Fibroblast of lung (primary cell): Measurements from ENCODE around the gene ASTN2. TPM values are rescaled to one million over a fixed set of nuclear protein-coding genes. Genes with fewer than 3 reads are reported as not detected.
A peak's percentile ranks its signal among the peaks of the same experiment; 100 is the strongest.

Experiments
- DNase-seq, 2 donors: peaks; one replicate each; pipeline versions ENCODE4 v3.0.0 to v3.0.0-alpha.2; 2010; ENCODE audit warnings: low read depth in 2 of 2
- H2AFZ ChIP-seq: 2 replicates; pipeline ENCODE4 v1.5.1; 2012; ENCODE audit warnings: low read length, control low read depth, inconsistent platforms
- H3K27ac ChIP-seq: 2 replicates; pipeline ENCODE4 v1.5.1; 2011; ENCODE audit warnings: low read length, control low read depth; ENCODE audit not compliant: insufficient read depth
- H3K27me3 ChIP-seq: 2 replicates; pipeline ENCODE4 v1.5.1; 2011; ENCODE audit warnings: mild to moderate bottlenecking, low read length; ENCODE audit not compliant: control insufficient read depth, insufficient read depth
- H3K36me3 ChIP-seq: 2 replicates; pipeline ENCODE4 v1.5.1; 2011; ENCODE audit warnings: low read length; ENCODE audit not compliant: control insufficient read depth, insufficient read depth
- H3K4me1 ChIP-seq: 2 replicates; pipeline ENCODE4 v1.5.1; 2011; ENCODE audit warnings: low read length; ENCODE audit not compliant: control insufficient read depth, insufficient read depth; ENCODE audit errors: extremely low read depth
- H3K4me2 ChIP-seq: 2 replicates; pipeline ENCODE4 v1.5.1; 2011; ENCODE audit warnings: low read length, control low read depth; ENCODE audit not compliant: insufficient read depth; ENCODE audit errors: extremely low read depth
- H3K4me3 ChIP-seq, 4 experiments: fragments of 200-600 bp in 1 of 4; sonication (generic) in 1 of 4; replicated peaks in 1 of 4; 2 replicates each; pipeline ENCODE4 v1.5.1; 2011 to 2016; ENCODE audit warnings: low read length in 4 of 4, low read depth in 3 of 4, mild to moderate bottlenecking in 3 of 4, control low read depth in 2 of 4, inconsistent platforms in 1 of 4, mixed read lengths in 1 of 4; ENCODE audit not compliant: insufficient read depth in 1 of 4; ENCODE audit errors: control extremely low read depth in 1 of 4
- H3K79me2 ChIP-seq: 2 replicates; pipeline ENCODE4 v1.5.1; 2012; ENCODE audit warnings: mild to moderate bottlenecking, low read length, inconsistent platforms; ENCODE audit not compliant: control insufficient read depth, insufficient read depth
- H3K9ac ChIP-seq: 2 replicates; pipeline ENCODE4 v1.5.1; 2011; ENCODE audit warnings: mild to moderate bottlenecking, low read length, control low read depth; ENCODE audit not compliant: insufficient read depth
- H3K9me3 ChIP-seq: 2 replicates; pipeline ENCODE4 v1.5.1; 2012; ENCODE audit warnings: low read depth, low read length; ENCODE audit not compliant: control insufficient read depth, insufficient read depth
- H4K20me1 ChIP-seq: 2 replicates; pipeline ENCODE4 v1.5.1; 2011; ENCODE audit warnings: low read length; ENCODE audit not compliant: control insufficient read depth, insufficient read depth; ENCODE audit errors: extremely low read depth
- EZH2 ChIP-seq: IDR thresholded peaks from 2 replicates; pipeline ENCODE4 v1.5.1; 2012; ENCODE audit warnings: low read length, control low read depth, mild to moderate bottlenecking; ENCODE audit errors: missing control alignments
- polyA plus RNA-seq, 2 donors: library from polyadenylated mRNA; depleted of rRNA in 1 of 2; stranded (reverse) in 1 of 2; unstranded in 1 of 2; fragments of >200 nt; gene quantifications; 2 replicates each; pipeline ENCODE4 v1.2.1, GENCODE V29; 2011 to 2012; ENCODE audit warnings: missing spikeins in 1 of 2
- total RNA-seq: library from RNA; depleted of rRNA; stranded (reverse); fragments of >200 nt; gene quantifications from 2 replicates; pipeline ENCODE4 v1.2.1, GENCODE V29; 2014
- TF ChIP-seq, protein P1 (sequence below), 2 donors: IDR thresholded peaks in 1 of 2; conservative IDR thresholded peaks in 1 of 2; 1 replicate in 1 of 2; 2 replicates in 1 of 2; pipeline ENCODE4 v1.5.1; 2011 to 2012; ENCODE audit warnings: low read length in 2 of 2, control low read depth in 1 of 2, inconsistent platforms in 1 of 2, low read depth in 1 of 2, mild to moderate bottlenecking in 1 of 2

ASTN2 gene
- total and polyA plus RNA-seq, 2 donors (not counting 1 experiment from before 2014, with no cell fraction given) = 2.2 to 19.2 TPM

- no peak for TF ChIP-seq EZH2
- TF ChIP-seq, protein P1, sequence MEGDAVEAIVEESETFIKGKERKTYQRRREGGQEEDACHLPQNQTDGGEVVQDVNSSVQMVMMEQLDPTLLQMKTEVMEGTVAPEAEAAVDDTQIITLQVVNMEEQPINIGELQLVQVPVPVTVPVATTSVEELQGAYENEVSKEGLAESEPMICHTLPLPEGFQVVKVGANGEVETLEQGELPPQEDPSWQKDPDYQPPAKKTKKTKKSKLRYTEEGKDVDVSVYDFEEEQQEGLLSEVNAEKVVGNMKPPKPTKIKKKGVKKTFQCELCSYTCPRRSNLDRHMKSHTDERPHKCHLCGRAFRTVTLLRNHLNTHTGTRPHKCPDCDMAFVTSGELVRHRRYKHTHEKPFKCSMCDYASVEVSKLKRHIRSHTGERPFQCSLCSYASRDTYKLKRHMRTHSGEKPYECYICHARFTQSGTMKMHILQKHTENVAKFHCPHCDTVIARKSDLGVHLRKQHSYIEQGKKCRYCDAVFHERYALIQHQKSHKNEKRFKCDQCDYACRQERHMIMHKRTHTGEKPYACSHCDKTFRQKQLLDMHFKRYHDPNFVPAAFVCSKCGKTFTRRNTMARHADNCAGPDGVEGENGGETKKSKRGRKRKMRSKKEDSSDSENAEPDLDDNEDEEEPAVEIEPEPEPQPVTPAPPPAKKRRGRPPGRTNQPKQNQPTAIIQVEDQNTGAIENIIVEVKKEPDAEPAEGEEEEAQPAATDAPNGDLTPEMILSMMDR (conservative IDR thresholded peaks at IDR 0.05 in 1 of 2, IDR thresholded peaks at IDR 0.05 in 1 of 2; ENCODE audit: low read depth in 1 of 2, low read length in 2 of 2) = no peak
- no peaks in the 10 kb centered on the region for H3K27me3 ChIP-seq
- H3K4me1 ChIP-seq = peaks cover 12% of the 10 kb centered on the region
- no peak overlapping the region for H2AFZ ChIP-seq
- H3K27ac ChIP-seq = no peak overlapping the region
- no peak overlapping the region for H3K4me3 ChIP-seq
- no peaks in the 10 kb centered on the region for H3K36me3 ChIP-seq
- DNase-seq = peak in 1 of 2 donors; percentile 23
- H3K79me2 ChIP-seq = no peaks in the 10 kb centered on the region
- no peaks in the 10 kb centered on the region for H3K9me3 ChIP-seq
- no peak overlapping the region for H3K4me2 ChIP-seq
- no peak overlapping the region for H3K9ac ChIP-seq
- no peaks in the 10 kb centered on the region for H4K20me1 ChIP-seq
Measured at GRCh38 chr9:116380496-116380995, 1034.3 kb downstream of the ASTN2 start.

DNA sequence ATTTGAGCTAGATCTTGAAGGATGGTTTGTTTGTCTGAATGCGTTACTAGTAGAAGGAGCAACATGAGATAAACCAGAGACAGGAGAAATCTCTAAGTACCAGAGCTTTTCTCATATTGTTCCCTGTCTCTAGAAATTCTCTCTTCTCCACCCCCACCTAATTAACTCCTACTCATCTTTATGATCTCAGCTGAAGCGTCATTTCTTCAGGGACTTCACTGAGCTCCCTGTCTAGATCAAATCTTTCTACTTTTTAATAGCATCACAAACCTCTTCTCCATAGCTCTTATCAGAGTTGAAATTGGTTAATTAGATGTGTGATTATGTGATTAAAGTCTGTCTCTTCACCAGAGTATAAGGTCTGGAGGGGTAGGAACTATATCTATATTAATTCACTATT, 1035.0 kb downstream of the ASTN2 start:
- no peak for DNase-seq
- Histone ChIP-seq H3K27me3 (no peaks in the 10 kb centered on the region), H3K4me2 (no peak overlapping the region), H3K79me2 (no peaks in the 10 kb centered on the region), H2AFZ (no peak overlapping the region), H3K36me3 (no peaks in the 10 kb centered on the region), H3K9me3 (no peaks in the 10 kb centered on the region), H3K4me3 (no peak overlapping the region), H4K20me1 (no peaks in the 10 kb centered on the region), H3K9ac (no peak overlapping the region), H3K4me1 (peaks cover 12% of the 10 kb centered on the region), H3K27ac (no peak overlapping the region)
- TF ChIP-seq, protein P1 (conservative IDR thresholded peaks at IDR 0.05 in 1 of 2, IDR thresholded peaks at IDR 0.05 in 1 of 2; ENCODE audit: low read depth in 1 of 2, low read length in 2 of 2) = no peak
- no peak for TF ChIP-seq EZH2

DNA sequence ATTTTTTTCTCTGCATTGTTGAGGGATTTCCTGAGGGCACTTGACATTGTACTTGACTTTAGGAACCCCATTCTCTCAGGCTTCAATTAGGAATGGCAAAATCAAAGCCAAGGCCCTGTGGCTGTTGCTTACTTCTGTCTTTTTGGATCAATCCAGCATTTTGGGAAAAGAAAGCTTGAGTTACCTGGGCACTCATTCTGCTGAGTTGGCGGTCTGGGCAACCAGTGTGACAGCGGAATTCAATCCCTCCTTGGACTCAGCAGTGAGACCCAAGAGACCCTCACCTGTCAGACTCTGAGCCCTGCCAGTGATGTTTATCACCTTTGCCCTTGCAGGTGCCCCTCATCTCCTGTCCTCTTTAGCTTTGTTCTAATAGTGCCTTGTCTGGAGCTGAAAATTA, 1036.0 kb downstream of the ASTN2 start:
- TF ChIP-seq, protein P1 (conservative IDR thresholded peaks at IDR 0.05 in 1 of 2, IDR thresholded peaks at IDR 0.05 in 1 of 2; ENCODE audit: low read depth in 1 of 2, low read length in 2 of 2) = no peak
- no peak for TF ChIP-seq EZH2
- H3K27me3 ChIP-seq = no peaks in the 10 kb centered on the region
- H3K4me1 ChIP-seq = peaks cover 12% of the 10 kb centered on the region
- DNase-seq = no peak
- H3K27ac ChIP-seq = no peak overlapping the region
- H3K36me3 ChIP-seq = no peaks in the 10 kb centered on the region
- no peaks in the 10 kb centered on the region for H3K79me2 ChIP-seq
- no peaks in the 10 kb centered on the region for H4K20me1 ChIP-seq
- H2AFZ ChIP-seq = no peak overlapping the region
- no peaks in the 10 kb centered on the region for H3K9me3 ChIP-seq
- H3K9ac ChIP-seq = no peak overlapping the region
- no peak overlapping the region for H3K4me2 ChIP-seq
- H3K4me3 ChIP-seq = no peak overlapping the region
